ENCODE measurements around the gene CRYBB3.

DNA sequence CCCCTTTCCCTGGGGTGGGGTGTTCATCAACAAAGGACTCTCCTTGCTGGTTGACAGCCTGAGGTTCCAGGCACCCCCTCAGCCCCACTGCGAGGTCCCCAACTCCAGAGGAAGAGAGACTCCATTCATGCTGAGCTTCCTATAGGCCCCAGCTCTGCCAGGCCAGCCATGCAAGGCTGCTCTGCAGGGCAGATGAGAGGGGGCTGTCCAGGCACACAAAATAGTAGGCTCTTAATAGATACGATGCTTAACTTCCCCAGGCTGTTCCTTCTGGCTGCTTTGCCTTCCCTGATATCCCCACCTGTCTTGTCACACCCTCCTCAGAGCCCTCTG is 45.0 kb upstream of the CRYBB3 start:
- TF ChIP-seq CTCF (IDR thresholded peaks at IDR 0.05; ENCODE audit: insufficient read depth, low read depth, low read length) (no peak), EZH2 (IDR thresholded peaks at IDR 0.05; ENCODE audit: insufficient read depth, low read length) (no peak)

All from astrocyte (in vitro differentiated cells and primary cell).